ENCODE results near the gene LRRK1.

DNA sequence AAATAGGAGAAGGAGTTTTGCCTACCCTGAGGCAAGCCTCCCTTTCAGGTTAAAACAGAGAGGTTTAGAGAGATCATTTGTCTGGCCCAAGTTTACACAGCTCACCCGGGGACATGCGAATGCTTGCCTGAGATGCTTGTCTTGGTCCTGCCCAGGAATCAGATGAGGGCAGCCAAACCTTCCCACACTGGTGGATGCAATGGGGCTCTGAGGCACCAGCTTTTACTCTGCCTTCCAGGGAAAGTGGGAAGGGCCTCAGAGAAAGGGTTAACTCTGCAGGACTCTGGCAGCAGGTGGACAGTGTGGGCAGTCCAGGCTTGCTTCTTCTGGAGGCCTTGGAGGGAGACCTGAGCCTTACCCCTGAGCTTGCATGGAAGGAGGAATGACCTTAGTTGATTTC, 90.0 kb downstream of the LRRK1 start:
- TF ChIP-seq POLR2A (IDR thresholded peaks at IDR 0.05) (no peak), POLR2AphosphoS5 (IDR thresholded peaks at IDR 0.05) (no peak), EP300 (IDR thresholded peaks at IDR 0.05; ENCODE audit: low read depth) (no peak)
- TF ChIP-seq, protein P1, sequence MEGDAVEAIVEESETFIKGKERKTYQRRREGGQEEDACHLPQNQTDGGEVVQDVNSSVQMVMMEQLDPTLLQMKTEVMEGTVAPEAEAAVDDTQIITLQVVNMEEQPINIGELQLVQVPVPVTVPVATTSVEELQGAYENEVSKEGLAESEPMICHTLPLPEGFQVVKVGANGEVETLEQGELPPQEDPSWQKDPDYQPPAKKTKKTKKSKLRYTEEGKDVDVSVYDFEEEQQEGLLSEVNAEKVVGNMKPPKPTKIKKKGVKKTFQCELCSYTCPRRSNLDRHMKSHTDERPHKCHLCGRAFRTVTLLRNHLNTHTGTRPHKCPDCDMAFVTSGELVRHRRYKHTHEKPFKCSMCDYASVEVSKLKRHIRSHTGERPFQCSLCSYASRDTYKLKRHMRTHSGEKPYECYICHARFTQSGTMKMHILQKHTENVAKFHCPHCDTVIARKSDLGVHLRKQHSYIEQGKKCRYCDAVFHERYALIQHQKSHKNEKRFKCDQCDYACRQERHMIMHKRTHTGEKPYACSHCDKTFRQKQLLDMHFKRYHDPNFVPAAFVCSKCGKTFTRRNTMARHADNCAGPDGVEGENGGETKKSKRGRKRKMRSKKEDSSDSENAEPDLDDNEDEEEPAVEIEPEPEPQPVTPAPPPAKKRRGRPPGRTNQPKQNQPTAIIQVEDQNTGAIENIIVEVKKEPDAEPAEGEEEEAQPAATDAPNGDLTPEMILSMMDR (IDR thresholded peaks at IDR 0.05) = no peak

All from transverse colon (tissue), 4 donors.